GM21737 (cell line): ENCODE results near the gene STRBP.

Experiments
- ATAC-seq: cut with Tn5 transposase; IDR thresholded peaks from one replicate; pipeline ENCODE4 v1.9.1; 2021; ENCODE audit warnings: mild to moderate bottlenecking, moderate library complexity; ENCODE audit not compliant: unreplicated experiment

STRBP gene

DNA sequence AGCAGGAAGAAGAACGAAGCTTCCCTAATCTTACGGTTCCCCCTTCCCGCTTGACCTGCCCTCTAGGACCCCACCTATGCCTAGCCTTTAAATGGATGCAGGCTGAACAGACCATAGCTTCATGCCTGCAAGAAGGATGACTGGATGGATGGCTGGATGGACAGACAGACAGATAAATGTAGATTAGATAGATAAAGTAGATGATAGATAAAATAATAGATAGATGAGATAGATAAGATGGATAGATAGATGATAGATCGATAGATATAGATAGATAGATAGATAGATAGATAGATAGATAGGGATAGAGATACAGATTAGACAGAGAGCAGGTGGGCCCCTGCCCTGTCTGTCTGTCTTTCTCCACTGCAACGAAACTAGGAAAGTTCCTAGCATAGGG, 162.9 kb downstream of the STRBP start:
- no peak for ATAC-seq

DNA sequence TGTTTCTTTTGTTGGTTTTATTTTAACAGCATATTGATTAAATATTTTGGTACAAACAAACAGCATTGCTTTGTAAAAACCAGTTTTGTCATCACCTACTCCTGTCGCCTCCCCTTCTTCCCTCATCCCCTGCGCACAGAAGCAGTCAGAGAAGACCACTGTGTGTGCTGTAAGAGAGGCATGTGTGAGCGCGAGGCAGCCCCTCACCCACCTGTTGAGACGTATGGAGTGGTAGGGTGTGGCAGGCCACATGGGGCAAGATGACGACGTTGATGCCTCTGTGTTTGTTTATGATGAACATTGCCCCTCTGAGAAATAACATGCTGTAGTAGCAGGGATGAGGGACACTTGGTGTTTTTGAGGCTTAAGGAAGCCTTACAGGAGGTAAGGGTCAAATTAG, 163.6 kb downstream of the STRBP start:
- ATAC-seq, result no peak

DNA sequence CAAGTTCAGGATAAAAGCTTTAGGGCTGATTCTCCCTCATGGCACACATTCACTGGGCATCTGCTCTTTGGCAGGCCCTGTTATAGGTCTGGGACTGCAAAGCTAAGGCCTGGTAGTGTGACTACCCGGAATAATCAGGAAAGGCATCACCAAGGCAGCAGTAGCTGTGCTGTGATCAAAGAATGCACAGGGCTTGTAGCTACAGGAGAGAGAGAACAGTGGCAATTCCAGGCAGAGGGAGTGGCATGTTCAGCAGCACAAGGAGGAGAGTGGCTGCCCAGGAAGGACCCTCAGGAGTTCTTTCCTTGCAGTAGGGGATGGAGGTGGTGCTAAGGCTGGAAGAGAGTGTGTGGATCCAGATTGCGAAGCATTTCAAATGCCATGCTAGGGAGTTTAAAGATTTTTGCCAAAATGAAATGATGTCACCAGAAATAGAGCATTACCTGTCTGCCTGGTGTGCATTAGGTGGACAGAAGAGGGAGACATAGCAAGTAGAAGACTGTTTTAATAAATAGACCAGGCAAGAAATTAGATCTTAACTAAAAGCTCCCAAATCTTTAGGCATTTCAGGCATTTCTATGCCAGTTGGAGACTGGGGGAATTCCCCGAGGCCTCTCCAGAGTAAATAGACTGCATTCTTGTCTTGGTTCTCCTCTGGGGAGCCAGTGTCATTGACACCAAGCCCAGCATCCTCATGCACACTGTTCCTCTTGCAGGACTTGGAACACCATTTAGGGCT, 165.8 kb downstream of the STRBP start:
- no peak for ATAC-seq

DNA sequence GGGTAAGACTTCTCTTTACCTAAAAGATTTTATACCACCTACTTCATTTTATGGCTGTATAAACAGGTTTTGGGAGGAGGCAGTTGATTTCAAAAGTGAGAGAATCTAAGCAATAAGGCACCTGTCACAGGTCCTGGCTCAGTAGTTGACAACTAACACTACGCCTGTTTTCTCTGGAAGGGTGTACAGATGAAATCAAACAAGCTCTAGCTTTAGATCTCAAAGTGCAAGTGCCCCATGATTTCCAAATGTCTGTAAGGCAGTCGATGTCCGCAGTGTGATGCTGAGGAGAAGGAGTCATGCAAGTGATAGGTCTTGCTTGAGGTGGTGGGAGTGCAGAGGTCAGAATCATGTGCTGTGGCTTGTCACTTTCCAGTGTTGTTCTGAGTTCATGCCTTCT, 168.8 kb downstream of the STRBP start:
- ATAC-seq, result no peak

DNA sequence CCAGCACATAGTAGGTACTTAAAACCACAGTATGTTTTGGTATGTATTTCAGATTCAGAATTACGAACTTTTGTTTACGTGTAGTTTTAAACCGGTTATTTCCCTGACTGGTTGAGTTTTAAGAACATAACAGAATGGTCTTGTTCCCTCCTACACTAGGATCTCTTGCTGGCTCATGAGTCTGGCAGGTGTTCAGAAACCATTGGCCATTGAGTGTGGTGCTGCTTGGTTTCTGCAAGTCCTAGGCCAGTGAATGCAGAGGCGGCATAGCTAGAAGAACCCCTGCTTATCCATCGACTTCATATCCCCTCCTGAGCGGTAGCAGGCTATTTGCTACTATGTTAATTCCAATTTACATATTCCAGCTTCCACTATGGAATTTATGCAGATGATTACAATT, 169.3 kb downstream of the STRBP start:
- ATAC-seq, result no peak

DNA sequence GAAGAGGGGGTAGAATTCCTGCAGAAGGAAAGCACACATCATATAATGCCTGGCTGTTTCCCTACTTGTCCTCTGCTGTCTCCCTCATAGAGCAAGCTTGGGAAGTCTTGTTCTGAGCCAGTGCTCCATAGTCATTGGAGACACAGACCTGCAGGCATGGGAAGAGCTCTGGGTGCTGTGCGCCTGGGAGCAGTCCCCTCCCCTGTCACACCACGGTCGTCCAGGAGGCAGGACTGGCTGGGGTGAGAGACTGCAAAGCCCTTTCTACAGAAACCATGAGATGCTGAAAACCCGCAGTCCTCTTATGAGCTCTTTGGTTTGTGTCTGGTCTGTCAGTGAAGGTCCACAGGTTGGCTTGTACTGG, 170.3 kb downstream of the STRBP start:
- ATAC-seq, result no peak

DNA sequence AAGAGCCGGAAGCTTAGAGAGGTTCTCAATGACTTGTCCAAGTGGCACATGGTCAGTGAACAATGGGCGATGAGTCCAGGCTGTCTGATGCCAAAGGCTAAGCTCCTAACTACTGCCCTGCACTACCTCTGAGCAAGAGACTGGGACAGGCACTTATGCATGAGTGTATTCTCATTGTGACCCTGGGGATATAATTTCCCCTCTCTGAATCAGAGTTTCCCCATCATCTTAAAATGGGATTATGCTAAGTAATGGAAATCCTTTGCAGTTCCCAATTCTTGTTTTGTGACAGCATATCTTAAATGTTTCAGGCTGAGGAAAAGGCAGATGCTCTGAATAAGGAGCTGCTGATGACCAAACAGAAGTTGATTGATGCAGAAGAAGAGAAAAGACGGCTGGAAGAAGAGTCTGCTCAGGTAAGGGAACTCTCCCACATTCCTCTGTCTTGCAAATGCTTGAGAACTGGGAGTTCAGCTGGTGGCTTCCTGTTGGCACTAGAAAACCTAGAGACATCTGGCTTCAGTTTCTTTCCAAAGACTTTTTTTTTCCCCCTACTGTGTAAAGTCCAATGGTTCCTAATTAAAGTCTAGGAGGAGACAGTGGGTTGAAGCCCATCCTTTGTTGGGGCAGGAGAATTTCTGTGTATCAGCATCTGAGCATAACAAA, 170.8 kb downstream of the STRBP start:
- ATAC-seq, result no peak

DNA sequence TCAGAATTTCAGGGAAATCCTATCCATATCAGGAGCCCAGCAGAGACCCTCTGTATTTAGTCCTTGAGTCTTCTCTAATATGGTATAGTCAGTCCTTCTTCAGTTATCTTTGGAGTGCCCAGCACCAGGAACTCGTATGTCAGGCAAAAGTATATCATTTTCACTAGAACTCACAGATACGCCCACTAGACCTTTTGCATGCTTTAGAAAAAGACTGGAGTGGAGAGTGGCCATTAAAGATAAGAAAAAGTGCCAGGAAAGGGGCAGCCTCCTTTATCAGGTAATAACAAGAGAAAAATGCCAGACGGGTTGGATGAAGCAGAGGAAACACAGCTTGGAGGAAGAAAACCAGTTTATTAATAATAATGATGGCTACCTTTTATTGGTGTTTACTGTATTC, 171.4 kb downstream of the STRBP start:
- no peak for ATAC-seq

DNA sequence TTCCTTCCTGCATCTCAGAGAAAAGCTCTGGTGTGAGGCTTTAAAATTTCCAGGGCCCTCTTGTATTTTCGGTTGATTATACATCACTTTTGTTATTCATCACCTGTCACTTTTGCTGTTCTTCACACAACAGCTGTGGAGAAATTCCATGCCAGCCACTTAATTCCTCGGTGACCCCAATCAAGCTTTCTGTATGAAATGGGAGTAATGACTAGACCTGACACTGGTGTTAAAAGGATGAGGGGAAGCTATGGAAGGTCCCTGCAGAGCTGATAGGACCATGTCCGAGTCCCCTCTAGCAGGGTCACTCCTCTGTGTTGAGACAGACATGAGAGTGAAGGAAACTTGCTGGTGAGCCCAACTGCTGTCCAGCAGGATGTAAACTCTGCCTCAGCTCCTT, 175.2 kb downstream of the STRBP start:
- no peak for ATAC-seq

DNA sequence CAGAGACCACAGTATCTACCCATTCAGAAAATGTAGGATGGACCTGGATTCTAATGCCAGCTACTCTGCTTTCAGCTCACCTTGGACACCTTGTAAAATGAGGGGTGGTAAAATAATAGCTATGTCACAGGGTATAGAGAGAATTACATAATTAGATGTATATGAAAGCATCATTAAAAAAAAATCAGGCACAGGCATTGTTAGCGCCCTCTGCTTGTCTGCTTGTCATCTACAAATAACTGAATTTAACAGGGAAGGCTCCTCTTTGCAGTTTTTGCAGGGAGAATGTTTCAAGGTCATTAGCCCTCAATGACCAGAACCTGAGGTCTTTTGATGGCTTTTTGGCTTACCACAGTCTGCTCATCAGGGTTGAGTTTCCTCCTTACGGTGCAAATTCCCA, 176.9 kb downstream of the STRBP start:
- ATAC-seq, result no peak

DNA sequence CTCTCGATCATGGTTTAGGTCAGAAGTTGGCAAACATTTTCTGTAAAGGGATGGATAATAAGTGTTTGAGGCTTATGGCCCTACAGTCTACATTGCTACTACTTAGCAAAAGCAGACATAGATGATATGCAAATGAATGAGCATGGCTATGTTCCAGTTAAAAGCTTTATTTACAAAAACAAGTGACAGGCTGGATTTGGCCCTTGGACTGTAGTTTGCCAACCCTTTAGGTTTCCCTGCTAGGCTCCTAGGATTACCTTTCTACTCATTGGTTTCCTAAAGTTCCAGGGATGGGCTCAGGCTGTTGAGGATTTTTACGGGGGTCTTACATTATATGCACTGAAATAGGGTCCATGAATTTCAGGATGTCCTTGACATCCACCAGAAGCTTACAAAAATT, 177.4 kb downstream of the STRBP start:
- ATAC-seq, result no peak

DNA sequence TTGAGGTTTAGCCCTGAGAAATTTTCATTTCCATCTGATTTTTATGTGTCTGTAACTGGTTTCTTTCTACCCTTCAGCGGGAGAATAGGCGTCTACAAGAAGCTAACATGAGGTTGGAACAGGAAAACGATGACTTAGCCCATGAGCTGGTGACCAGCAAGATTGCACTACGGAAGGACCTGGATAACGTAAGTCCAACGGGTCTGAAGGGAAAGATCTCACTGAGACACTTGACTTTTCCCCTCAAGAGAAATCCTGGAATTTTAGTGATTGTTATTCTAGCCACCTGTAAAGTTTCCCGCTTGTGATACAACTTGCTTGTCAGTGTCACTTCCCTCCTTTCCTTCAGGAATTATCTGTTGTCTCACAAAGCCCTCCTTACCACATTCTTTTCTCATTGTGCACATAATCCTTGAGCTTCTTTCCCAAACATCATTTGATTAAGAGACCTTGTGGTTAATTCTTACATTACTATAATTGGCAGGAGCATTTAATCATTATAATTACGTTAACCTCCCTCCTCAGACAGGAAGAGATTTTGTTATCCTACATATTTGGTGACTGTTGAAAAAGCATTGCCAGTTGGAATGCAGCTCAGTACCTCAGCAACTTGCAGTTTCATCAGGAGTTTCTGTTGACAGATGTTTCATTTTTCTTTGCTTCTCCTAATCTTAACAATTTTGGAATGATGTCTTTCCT, 178.0 kb downstream of the STRBP start:
- ATAC-seq, result no peak

DNA sequence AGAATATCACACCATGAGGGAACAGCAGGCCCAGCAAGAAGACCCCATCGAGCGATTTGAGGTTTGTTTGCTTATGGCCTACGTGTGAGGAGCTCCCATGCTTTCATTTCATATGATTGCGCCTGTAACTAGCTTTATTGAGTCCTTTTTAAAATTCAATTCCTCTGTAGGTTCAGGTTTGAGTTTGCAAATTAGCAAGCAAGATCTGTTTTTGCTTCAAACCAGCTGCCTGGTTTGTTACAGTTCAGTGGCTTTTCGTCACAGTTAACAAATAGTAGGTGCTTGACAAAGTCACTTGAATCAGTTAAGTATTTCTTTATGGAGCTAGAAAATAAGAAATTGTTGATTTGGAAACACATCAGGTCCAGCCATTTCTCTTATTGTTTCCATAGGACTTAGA, 178.6 kb downstream of the STRBP start:
- no peak for ATAC-seq

DNA sequence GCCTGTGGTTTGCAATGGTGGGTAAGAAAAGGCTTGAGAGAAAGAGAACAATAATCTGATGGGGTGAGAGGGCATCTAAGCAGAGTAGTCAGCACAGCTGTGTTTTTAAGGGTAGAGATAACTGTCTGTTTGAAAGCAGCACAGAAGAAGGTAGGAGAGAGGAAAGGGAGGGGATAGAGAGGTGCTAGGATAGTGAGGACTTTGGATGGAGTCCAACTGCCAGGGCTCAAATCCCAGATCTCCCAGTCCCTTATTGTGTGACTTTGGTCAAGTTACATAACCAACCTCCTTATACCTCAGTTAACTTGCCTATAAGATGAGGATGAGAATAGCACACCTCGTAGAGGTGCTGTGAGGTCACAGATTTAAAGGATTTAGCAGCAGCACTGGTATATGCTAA, 179.3 kb downstream of the STRBP start:
- no peak for ATAC-seq

DNA sequence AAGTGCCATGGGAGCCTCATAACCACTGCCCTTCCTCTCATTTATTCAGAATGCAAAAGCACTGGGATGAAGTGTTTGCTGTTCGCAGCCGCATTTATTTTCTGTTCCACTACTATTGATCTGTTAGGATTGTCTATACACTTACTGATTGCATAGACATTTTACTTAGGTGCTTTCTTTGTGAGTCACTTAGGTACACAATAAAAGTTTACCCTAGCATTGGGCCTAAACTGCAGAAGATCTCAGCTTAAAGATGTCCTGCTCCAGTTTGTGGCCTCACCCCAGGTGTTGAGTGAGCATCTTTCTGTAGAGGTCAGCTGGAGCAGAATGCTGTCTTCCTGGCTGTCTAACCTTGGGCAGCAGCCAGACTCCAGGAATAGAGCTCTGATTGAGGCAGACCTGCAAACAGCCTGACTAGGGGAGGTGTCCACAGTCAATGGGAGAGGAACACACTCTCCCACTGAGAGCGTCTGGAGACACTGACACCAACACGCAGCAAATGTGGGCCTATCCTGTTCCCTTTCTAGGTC, 181.0 kb downstream of the STRBP start:
- ATAC-seq, result no peak

DNA sequence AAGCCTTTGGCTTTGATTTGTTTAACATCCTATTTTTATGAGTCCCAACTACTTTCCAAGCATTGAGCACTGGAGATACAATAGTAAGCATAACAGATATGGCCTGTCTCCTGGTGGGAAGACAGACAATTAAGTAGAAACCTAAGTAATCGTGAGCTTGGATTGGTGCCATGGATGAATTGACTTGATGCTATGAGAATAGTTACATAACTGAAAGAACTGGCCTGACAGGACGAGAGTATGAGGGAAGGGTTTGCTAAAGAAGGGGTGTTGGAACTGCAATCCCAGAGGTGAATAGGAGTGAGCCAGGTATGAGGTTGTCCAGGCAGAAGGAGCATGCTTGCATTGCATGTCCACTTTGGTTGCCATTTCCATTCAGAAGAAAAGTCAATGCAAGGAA, 182.5 kb downstream of the STRBP start:
- ATAC-seq, result no peak

DNA sequence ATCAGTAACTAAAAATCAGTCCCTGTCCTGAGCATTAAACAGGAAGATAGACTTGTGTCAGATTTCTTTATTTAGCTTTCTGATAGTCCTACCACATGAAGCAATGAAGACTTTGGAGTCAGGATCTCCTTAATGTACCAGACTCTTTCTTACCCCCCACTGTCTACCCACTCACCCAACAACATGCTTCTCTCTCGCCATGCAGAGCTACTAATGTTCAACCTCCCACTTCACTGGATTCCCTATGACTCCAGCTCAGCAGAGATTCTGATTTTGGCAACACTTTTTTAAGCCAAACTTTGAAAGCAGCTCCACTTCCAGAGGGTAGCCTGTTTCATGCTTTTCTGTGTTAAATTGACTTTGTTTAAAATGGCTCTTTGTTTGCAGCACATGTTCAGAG, 184.1 kb downstream of the STRBP start:
- ATAC-seq, result no peak

DNA sequence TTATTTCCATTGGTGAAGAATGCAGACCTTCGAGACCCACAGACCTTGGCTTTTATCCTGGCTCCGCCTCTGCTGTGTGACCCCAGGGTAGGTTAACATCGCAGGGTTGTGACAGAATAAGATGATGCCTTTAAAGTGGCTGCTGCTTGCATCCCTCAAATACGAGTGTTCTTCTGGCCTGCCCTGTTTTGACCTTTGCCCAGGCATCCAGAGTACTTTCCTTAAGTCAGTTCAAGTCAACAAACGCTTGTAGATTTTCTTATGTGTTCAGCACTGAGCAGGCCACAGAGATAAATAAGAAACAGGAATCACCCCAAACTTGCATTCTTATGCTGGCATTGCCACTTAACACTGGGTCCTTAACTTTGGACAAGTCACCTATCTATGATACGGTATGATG, 184.7 kb downstream of the STRBP start:
- ATAC-seq, result no peak

DNA sequence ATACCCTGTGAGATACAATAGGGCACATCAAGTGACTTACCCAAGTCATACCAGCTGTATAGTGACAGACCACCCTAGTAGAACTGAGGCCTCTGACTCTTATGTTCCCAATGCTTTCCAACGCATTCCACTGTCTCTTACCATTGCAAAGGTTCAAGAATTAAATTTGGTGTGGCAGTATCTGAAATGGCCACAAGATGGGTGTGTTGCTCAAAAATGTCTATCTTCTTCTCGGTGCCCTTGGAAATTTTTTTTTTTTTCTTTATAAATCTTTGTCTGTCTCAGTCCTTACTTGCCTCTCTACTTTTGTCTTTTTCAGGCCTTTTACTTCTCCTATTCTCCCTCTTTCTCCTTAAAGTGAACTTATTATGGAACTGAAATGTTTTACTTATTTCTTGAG, 186.6 kb downstream of the STRBP start:
- no peak for ATAC-seq

DNA sequence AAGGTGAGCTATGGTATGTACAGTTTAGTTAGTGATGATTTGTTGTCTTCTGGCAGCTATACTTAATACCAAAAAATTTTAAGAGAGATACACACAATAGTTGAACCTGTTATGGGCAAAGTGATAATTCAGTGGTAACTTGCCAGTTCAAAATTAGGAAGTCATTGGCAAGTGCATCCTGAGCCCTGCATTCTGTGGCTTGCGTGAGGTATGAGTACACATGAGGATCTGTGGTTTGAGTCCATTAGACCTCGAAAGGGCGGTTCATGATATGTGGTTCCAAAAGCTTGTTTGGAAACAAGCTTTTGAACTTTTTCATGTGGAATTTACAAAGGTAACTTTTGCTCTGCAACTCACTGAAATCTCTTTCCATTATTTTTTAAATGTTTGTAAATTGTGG, 187.9 kb downstream of the STRBP start:
- no peak for ATAC-seq

DNA sequence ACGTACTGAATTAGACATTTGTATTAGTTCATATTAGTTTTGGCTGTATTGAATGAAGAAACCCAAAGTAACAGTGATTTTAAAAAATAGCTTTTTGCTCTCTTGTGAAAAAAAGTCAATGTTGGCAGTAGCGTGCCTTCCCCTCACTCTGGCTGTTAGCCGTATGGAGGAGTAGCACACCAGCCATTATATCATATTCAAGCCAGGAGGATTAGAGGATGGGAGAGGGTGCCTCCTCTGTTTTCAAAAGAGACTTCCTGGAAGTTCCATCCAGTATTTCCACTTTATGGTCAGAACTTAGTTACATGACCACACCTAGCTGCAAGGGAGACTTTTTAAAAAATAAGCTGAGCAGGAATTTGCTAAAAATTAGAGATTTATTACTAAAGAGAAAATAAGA, 193.8 kb downstream of the STRBP start:
- no peak for ATAC-seq

DNA sequence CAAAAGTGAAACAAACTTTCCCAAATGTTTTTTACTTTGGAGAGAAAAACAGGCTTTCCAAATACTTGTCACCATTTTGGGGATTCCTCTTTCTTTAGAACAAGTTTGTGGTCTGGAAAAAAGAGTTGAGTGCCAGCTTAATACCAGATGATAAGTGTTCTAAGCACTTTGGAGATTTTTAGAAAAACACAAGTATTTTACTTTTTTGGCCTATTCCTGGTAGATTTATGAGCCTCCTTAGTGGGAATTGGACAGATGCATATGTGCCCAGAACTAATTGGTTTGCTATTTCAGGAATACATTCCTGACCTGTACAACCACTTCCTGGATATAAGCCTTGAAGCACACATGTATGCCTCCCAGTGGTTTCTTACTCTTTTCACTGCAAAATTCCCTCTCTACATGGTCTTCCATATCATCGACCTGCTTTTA, 194.4 kb downstream of the STRBP start:
- no peak for ATAC-seq
